ENCODE measurements around the gene SESN1.

GRCh38 chr6:109117346-109118035 lies 22.8 kb upstream of the SESN1 start:
- no peak for TF ChIP-seq CTCF (IDR thresholded peaks at IDR 0.05 in 4 of 5, conservative IDR thresholded peaks at IDR 0.05 in 1 of 5)
- TF ChIP-seq POLR2A (IDR thresholded peaks at IDR 0.05), result no peak
